Measurements from ENCODE around the gene TMEM89.

- TF ChIP-seq CTCF (IDR thresholded peaks at IDR 0.05): no peak
- TF ChIP-seq POLR2A (IDR thresholded peaks at IDR 0.05): no peak
These were observed 20.0 kb downstream of the TMEM89 start for GRCh38 chr3:48601622-48601994.

Data from thyroid gland (tissue), 4 donors.